ENCODE measurements around the gene HIVEP3.

Gene HIVEP3

GRCh38 chr1:41813755-41814745 lies 104.7 kb downstream of the HIVEP3 start:
- no peak for DNase-seq (ENCODE audit: low read depth in 2 of 3, low spot score in 2 of 3)

GRCh38 chr1:41813226-41813625 lies 105.5 kb downstream of the HIVEP3 start:
- DNase-seq (ENCODE audit: low read depth in 2 of 3, low spot score in 2 of 3): no peak

GRCh38 chr1:41812453-41812852 lies 106.3 kb downstream of the HIVEP3 start:
- no peak for DNase-seq (ENCODE audit: low read depth in 2 of 3, low spot score in 2 of 3)

- no peak for DNase-seq (ENCODE audit: low read depth in 2 of 3, low spot score in 2 of 3)
Observed at GRCh38 chr1:41812051-41812450, 106.7 kb downstream of the HIVEP3 start.

GRCh38 chr1:41811051-41811795 lies 107.5 kb downstream of the HIVEP3 start:
- DNase-seq (ENCODE audit: low read depth in 2 of 3, low spot score in 2 of 3): no peak

- no peak for DNase-seq (ENCODE audit: low read depth in 2 of 3, low spot score in 2 of 3)
Observed at GRCh38 chr1:41810446-41810845, 108.3 kb downstream of the HIVEP3 start.

- no peak for DNase-seq (ENCODE audit: low read depth in 2 of 3, low spot score in 2 of 3)
Observed at GRCh38 chr1:41809692-41810091, 109.0 kb downstream of the HIVEP3 start.

- no peak for DNase-seq (ENCODE audit: low read depth in 2 of 3, low spot score in 2 of 3)
Observed at GRCh38 chr1:41807390-41807789, 111.3 kb downstream of the HIVEP3 start.

- peak in 1 of 3 experiments; percentile 47 for DNase-seq (ENCODE audit: low read depth in 2 of 3, low spot score in 2 of 3)
Observed at GRCh38 chr1:41806472-41807155, 112.1 kb downstream of the HIVEP3 start.

GRCh38 chr1:41805771-41806471 lies 112.8 kb downstream of the HIVEP3 start:
- DNase-seq (ENCODE audit: low read depth in 2 of 3, low spot score in 2 of 3): no peak

- DNase-seq (ENCODE audit: low read depth in 2 of 3, low spot score in 2 of 3): no peak
Observed at GRCh38 chr1:41804176-41804575, 114.5 kb downstream of the HIVEP3 start.

- no peak for DNase-seq (ENCODE audit: low read depth in 2 of 3, low spot score in 2 of 3)
Observed at GRCh38 chr1:41803656-41804055, 115.1 kb downstream of the HIVEP3 start.

- no peak for DNase-seq (ENCODE audit: low read depth in 2 of 3, low spot score in 2 of 3)
Observed at GRCh38 chr1:41802532-41803501, 115.9 kb downstream of the HIVEP3 start.

GRCh38 chr1:41800311-41800829 lies 118.4 kb downstream of the HIVEP3 start:
- no peak for DNase-seq (ENCODE audit: low read depth in 2 of 3, low spot score in 2 of 3)

- no peak for DNase-seq (ENCODE audit: low read depth in 2 of 3, low spot score in 2 of 3)
Observed at GRCh38 chr1:41799723-41800122, 119.0 kb downstream of the HIVEP3 start.

GRCh38 chr1:41799205-41799604 lies 119.5 kb downstream of the HIVEP3 start:
- DNase-seq (ENCODE audit: low read depth in 2 of 3, low spot score in 2 of 3): no peak

- no peak for DNase-seq (ENCODE audit: low read depth in 2 of 3, low spot score in 2 of 3)
Observed at GRCh38 chr1:41795205-41795762, 123.4 kb downstream of the HIVEP3 start.

GRCh38 chr1:41794031-41794430 lies 124.7 kb downstream of the HIVEP3 start:
- DNase-seq (ENCODE audit: low read depth in 2 of 3, low spot score in 2 of 3): no peak

- DNase-seq (ENCODE audit: low read depth in 2 of 3, low spot score in 2 of 3): no peak
Observed at GRCh38 chr1:41792485-41792770, 126.3 kb downstream of the HIVEP3 start.
